Stimulated activated CD4-positive, alpha-beta T cell treated with anti-CD3 and anti-CD28 coated beads, TNF-alpha, amount 100 ng/mL, for 1 hour (primary cell): Measurements from ENCODE around the gene PTER.

Source experiments
- DNase-seq, 3 donors: peaks; one replicate each; pipeline ENCODE4 v3.0.0-alpha.2; 2020; ENCODE audit warnings: low read depth in 3 of 3, low spot score in 1 of 3

PTER gene

DNA sequence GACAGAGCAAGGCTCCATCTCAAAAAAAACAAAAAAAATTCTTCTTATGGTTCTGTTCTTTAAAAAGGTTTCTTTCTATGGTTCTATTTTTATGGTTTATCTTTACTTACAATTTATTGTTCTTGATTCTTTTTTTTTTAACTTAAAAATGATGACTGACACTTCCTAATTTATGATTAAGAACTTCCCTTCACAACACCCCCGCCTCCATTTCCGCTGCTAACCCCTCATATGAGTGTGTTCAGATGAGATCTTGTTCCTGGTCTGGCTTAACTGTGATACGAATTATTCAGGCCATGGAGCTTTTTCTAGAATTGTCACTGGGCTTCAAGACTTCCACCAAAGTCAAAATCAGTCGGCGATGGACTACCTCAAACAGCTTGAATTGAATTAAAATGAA is 33.9 kb downstream of the PTER start:
- no peak for DNase-seq

DNA sequence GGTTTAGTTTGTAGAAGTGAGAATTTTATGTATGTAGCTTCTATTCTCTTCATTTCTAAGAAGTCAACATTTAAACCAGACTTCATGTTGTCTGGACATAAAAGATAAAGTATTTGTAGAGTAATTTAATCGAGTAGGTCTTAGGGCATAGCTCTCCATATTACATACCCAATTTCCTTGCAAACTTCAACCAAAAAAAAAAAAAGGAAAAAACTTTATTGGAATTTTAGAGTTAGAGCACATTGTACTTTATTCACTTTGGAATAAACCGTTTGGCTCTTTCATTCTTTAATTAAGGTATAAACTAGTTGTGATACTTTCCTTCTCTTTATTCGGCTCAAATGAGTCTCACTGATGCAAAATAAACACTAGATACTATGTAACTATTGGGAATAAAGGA is 36.0 kb downstream of the PTER start:
- DNase-seq = no peak

DNA sequence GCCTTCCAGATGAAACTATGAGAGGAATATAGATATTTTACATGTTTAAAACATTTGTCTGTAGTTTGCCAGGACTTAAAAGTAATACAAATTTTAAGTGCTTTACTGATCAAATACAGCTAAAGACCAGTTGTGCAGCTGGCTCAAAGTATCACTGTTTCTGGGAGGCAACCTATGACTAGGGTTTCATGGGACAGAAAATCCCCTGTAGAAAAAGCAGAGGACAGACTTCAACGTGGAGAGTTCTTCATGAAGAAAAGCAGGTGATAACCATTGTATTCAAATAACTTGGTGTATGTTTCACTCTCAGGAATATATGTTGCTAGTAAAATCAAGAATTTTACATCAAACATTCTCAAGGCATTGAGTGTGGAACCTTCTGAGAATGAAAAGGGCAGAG is 40.9 kb downstream of the PTER start:
- no peak for DNase-seq

DNA sequence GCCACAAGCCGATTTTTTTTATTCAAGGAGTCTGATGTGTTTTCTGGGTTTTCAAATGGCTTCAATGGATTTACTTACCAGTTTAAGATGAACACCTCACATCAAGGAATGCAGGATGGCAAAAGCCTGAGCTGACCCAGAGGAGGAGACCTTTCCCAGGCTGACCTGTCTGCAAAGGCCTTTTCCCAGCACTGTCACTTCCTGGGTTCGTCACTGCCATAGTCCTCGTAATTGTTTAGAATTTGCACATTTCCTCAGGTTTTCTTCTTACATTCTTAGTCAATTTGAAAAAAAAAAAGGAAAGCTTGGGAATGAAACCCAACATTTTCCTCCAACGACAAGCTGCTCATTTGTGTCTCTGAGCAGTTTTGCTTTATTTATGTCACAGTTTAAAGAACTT is 42.0 kb downstream of the PTER start:
- no peak for DNase-seq

DNA sequence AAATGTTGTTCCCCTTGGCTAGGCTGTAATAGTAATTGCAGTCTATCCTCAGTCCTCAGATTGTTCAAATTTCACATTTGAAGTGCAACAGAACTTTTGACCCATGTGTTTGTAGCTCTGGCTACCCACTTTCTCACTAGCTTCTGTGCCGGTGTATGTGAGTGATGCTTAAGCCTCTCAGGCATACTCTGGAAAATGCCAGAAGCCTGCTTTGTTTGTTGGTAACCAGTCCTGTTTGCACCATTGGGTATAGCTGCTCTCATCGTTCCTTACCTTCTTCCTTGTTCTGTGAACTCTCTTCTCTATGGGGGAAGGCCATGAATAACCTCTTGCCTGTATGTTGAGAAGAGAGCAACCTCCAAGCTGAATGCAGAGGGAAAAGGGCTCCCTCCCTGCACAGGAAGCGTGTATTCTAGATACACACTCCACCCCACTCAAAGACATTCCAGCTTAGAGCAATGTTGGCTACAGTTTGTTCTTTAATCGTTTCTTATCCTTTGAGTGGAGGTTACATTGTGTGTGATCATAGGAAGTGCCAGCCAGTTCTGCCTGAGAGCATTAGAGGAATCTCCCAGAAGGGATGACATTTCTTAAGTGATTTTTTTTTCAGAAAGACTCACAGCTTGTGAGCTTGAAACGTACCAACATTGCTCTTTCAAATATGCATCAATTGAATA is 44.4 kb downstream of the PTER start:
- no peak for DNase-seq

DNA sequence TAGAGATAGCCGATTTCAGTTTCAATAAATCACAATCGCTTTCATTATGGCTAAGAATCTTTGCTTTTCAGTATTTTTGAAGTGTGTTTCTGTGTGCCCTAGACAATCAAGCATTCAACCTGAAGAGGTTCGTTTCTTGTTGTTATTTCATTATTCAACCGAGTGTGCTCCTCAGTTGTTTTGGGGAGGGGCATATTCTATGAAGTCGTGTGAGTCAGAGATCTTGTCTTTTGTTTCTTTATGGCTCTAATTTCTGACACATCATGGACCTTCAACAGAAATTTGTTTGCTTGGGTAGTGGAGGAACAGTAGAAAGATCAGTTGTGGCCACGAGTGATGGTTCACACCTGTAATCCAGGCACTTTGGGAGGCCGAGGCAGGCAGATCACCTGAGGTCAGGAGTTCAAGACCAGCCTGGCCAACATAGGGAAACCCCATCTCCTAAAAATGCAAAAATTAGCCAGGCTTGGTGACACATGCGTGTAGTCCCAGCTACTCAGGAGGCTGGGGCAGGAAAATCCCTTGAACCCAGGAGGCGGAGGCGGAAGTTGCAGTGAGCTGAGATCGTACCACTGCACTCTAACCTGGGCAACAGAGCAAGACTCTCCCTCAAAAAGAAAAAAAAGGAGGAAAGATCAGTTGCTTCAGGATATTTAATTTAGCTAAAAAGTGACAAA is 46.6 kb downstream of the PTER start:
- no peak for DNase-seq

DNA sequence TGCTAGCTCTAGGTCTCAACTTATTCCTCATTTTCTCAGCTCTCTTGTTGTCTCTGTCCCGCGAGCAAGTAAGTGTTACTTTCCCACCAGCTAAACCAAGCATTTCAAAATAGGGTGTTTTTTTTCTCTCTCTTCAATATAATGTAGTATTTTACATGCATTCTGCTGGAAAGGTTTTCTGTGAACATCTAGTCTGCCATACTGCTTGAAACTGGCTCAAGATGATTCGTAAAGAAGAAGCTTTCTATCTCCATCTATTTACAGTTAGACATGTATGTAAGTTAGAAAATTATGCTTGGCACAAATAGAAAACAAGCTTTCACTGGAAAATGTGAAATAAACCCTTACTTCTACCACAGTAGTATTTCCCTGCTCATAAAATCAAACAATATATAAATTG is 53.7 kb downstream of the PTER start:
- no peak for DNase-seq

DNA sequence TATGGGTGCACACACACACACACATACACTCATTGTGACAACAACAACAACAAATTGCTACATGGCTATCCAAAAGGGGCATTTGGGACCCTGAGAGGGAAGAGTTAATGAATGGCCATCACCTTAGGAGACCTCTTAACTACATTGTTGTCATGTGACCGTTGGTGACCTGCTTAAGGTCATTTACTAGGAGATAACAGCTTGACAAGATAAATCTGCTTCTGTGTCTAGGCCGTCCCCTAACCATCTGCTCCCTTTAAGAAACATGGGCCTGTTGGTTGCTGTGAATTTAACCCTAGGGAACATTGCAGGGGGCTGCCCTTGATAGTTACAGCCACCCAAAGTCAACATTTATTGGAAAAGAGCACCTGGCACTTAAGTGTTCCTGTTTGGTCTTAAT is 55.1 kb downstream of the PTER start:
- no peak for DNase-seq

DNA sequence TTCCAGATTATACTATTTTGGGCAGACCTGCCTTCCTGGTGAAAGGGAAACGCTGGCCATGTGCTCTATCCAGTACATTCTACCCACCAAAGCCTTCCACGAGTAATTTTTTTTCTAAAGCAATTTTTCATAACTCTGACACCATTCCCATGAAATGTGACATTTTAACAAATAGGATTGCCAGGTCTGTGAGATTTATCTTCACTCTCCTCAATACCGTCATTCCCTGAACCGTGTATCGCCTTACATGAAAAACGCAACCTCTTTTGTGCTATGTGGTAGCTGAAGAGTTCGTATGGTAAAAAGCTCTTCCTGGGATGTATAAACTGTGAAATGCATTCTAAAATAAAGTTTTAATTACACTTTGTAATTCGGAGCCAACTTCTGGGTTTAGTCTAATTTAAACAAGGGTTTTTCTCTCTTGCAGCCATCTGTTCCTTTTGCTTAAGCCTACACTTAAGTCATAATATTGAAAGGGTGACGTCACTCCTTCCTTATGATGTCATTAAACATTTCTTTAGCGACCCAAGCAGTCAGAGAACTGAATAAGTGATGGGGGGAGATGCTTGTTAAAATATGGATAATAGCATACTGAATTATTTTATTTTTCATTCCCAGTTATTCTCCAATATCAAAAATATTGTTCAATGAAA is 57.2 kb downstream of the PTER start:
- DNase-seq = no peak

DNA sequence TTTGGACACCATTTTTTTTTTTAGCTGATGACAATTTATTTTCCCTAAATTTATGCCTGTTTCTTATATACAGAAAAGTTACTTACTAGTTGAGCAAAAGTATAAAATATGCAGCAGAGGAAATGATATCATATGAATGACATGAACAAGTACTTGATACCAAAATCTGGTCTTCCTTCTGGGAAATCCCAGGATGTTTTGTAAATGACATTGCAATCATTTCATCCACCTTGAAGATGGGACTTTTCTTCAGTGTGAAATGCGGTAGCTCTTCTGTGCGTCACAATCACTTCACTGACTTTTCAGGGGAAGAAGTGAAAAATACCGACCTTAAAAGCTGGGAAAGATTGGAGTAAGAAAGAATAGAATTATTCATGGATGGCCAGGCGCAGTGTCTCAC is 61.1 kb downstream of the PTER start:
- no peak for DNase-seq

DNA sequence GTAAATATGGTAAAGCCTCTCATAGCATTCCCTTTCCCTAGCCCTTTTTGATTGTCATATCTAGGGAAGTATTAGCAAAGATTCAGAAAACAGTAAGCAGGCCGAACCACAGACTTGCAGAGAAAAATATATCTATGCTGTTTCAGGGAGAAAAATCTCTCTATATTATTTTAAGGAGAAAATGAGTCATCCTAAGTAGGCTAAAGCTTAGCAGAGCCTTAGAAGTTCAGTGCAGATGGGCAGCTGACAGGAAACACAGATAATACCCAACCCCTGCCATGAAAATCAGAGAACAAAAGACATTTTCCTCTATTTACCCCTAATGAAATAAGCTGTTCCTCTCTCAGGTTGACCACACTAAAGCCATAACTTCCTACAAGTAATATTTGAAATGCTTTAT is 68.4 kb downstream of the PTER start:
- no peak for DNase-seq

DNA sequence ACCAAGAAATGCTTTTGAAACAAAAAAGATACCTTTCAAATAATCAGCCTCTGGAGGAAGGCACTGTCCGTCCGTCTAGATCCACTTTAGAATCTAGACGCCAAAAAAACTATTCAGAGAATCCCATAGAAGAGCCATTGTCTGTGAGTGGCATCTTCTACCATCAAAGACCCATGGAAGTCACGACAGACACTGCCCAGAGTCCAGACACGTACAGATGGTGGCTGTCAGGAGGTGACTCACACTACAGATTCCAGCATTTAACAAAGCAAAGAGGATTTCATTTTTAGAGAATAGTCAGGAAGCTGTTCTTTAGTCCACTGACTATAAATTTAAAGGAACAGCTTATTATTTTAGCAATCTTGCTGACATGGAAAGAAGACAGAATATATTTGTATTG is 73.2 kb downstream of the PTER start:
- no peak for DNase-seq

DNA sequence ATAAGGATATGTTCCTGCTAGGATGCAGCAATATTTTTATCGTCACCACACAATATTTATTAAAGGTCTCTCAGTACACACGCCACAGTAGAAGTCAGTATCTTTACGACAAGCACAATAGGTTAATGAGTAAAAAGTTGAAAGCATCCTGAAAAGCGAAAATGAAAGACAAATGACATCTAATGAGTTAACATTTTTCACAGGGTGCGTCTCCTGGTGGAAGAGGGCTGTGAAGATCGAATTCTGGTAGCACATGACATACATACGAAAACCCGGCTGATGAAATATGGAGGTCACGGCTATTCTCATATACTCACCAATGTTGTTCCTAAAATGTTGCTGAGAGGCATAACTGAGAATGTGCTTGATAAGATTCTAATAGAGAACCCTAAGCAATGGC is 74.0 kb downstream of the PTER start:
- no peak for DNase-seq

DNA sequence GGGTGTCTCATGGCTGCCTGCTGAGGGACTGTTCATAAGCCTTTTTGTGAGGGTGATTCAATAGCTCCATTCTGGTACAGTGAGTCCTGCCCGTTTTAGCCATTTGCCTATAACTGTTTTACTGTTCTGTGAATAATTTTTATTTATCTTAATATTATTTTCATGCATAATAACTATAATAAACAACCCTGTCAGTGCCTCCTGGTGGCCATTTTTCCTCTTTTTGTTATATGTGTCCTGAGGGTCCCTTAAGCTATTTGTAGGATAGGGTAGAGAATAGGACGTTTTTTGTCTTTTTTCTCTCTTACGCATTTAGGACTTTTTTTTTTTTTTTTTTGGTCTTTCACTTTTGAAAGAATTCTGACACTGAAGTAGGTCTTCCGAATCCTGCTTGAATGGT is 82.0 kb downstream of the PTER start:
- DNase-seq = no peak

DNA sequence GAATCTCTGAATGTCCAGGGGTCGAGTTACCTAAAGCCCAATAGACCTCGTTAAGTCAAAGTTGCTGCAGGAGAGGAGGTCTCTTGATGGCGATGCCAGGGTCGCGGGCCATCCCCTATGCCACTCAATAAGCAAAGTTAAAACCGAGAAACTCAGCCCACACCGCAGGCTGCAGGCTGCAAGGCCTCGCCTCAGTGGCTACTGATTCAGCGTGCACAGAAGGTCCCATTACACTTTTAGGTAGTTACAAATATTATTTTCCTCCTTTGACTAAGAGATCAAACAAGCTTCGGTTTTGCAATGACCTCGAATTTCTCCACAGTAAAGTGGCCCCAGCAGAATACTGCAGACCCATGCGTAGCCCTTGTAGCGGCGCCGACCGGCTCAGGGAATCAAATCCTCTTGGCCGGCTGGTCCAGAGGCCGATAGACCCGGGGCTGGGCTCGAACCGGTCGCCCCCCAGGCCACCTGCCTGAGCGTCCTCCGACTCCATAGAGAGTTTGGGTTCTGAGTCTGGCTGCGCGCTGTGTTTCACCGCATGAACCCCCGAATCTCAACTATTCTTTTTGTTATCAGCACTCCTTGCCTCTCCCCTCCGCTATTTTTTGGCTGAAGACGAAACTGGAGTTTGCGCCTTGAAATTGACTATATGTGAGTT is 82.6 kb downstream of the PTER start:
- DNase-seq = no peak

DNA sequence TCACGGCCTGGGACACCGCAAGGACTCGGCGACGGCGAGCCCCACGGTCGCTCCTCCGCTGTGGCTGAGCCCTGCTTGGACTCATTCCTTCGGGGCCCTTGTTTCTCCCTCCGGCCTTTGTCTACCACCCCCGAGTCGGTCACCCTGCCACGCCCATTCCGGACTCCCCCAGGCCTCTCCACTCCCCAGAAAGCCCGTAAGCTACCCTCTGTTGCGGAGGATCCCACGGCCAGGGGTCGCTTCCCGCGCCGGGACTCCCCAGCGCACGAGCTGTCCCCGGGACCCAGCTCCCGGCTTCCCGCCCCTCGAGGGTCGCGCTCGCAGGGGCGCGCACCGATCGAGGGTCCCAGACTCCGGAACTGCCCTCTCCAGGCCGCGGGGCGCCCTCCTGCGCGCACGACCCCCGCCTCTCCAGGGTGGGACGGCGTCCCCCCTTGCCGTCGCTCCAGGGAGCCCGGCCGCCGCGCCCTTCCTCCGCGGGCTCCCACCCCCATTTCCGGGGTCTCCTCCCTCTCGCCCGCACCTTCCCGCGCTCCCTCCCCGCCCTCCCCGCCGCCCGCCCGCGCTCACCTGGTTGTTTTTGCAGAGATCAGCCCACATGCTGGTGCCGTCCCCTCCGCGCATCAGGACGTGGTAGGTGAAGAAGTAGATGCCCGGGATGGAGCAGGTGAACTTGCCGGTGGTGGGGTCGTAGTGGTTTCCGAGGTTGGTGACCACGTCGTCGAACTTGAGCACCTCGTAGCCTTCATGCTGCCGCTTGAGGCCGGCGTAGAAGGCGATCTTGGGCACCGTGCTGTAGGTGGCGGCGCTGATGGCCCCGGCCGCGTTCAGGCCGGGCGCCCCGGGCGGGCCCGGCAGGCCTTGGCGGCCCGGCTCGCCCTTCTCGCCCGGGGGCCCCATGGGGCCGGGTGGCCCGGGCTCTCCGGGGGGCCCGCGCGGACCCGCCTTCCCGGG is 83.4 kb downstream of the PTER start:
- no peak for DNase-seq

DNA sequence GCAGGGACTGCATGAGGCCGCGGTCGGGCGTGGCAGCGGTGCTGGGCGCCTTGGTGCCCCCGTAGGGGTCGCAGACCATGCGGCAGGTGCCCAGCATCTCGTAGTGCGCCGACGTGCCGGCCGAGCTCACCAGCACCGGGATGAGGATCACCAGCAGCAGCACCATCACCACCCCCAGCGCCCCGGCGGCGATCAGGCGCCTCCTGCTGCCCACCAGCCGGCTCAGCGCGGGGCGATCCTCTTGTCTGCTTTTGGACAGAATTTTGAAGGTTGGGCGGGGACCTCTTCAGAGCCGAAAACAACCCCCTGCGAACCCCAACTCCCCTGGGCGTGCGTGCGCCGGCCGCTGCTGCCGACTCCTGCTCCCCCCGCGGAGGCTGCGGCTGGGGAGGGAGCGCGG is 84.1 kb downstream of the PTER start:
- DNase-seq = no peak

DNA sequence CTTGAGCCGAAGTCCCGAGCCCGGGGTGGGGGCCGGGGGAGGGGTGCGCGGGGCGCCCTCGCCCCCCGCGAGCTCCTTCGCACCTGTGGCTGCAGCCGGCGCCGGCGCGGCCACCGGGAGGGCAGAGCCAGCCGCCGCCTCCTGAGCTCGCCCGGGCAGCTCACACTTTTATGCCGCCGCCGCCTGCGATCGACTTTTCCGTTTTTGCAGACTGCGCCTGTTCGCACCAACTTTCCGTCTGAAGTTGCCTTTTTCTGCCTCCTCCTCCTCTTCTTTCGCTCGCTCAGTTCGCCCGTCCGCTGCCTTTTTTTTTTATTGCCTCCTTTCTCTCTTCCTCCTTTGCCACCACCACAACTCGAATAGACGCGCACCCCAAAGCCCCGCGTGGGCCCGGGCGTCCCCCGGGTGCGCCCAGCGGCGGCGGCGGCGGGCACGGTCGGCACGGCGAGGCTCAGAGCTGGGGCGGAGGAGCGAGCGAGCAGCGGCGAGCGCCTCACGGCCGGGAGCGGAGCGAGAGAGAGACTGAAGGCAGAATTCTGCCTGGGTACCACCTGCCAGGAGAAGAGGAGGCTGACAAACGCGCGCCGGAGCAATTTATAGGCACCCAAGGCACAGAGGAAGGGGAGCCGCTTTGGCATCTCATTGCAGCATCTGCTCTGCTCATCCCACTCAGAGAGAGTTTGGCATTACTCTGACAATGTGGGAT is 84.7 kb downstream of the PTER start, which contains the start of gene C1QL3:
TSS of gene C1QL3 (minus strand) at position 569 of the 706 bp plus-strand sequence. CDS start 814 bp downstream, outside the sequence.
- DNase-seq = peak in 1 of 3 donors; percentile 6

DNA sequence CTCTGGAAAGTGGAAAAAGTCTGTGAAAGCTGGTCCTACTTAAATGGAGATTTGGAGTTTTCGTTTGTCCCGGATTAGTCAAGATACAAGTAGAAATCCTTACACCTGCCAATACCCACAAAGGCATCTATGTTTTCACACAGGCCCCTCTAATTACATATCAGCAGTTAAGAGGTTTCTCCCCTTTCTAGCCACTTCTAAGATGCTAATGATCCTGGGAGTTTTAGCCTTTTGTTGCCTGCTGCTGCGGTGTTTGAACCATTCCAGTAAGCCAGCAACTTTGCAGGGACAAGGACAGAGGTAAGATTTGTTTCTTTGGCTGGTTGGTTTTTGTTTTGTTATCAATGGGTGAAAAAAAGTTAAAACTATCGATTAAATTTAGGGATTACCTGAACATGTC is 90.6 kb downstream of the PTER start:
- no peak for DNase-seq

DNA sequence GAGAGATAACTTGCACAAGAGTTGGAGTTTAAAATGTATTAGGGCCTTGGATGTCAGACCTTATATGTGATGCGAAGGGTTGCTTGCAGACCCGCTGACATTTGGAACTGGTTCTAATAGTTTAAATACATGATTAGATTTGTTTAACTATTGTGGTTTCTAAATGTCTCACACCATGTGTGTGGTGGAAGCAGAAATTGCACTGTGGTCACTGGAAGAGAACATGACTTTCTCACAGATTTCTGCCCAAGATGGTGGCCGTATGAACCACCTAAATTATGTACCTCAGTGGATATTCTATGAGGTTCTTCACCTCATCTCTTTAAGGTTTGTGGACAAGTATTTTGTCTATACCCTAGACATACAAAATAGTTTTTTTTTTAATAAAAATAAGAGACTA is 93.0 kb downstream of the PTER start:
- no peak for DNase-seq
